GM06990 (cell line): ENCODE results near the gene CCDC17.

Experiments used
- DNase-seq: peaks from one replicate; pipeline ENCODE4 v3.0.0-alpha.2; 2011; ENCODE audit not compliant: insufficient read length; ENCODE audit errors: extremely low read depth
- H3K27me3 ChIP-seq: replicated peaks from 2 replicates; pipeline ENCODE4 v1.6.0; 2011; ENCODE audit warnings: low read length; ENCODE audit not compliant: control insufficient read depth, insufficient read depth
- H3K36me3 ChIP-seq: 2 replicates; pipeline ENCODE4 v1.5.1; 2011; ENCODE audit warnings: low read length; ENCODE audit not compliant: control insufficient read depth, insufficient read depth
- H3K4me3 ChIP-seq: replicated peaks from 2 replicates; pipeline ENCODE4 v1.5.1; 2011; ENCODE audit warnings: low read depth, mild to moderate bottlenecking, control low read depth, low read length
- CTCF ChIP-seq: IDR thresholded peaks from 2 replicates; pipeline ENCODE4 v1.5.1; 2011; ENCODE audit warnings: low read length, control low read depth, mild to moderate bottlenecking, inconsistent platforms; ENCODE audit not compliant: insufficient read depth, poor library complexity, severe bottlenecking

Gene CCDC17

GRCh38 chr1:45623972-45624371 is at the start of gene CCDC17:
Gene CCDC17 (minus strand): TSS chr1:45624054. CDS start chr1:45623909, 145 bp downstream.
- H3K36me3 ChIP-seq: peaks cover 32% of the 10 kb centered on the region
- H3K27me3 ChIP-seq: no peaks in the 10 kb centered on the region
- TF ChIP-seq CTCF: no peak
- H3K4me3 ChIP-seq: no peak within 1 kb of the TSS
- DNase-seq: no peak

- Histone ChIP-seq H3K36me3 (peaks cover 2% of the 10 kb centered on the region), H3K4me3 (no peak overlapping the region), H3K27me3 (no peaks in the 10 kb centered on the region)
- no peak for DNase-seq
- TF ChIP-seq CTCF: no peak
Observed at GRCh38 chr1:45669859-45670655, 46.2 kb upstream of the CCDC17 start.

GRCh38 chr1:45669379-45669778 is 45.5 kb upstream of the CCDC17 start:
- Histone ChIP-seq H3K36me3 (no peaks in the 10 kb centered on the region; the same call in 1 of the 2 replicates), H3K4me3 (no peak overlapping the region), H3K27me3 (no peaks in the 10 kb centered on the region)
- DNase-seq: no peak
- TF ChIP-seq CTCF: no peak

- Histone ChIP-seq H3K4me3 (no peak overlapping the region), H3K27me3 (no peaks in the 10 kb centered on the region), H3K36me3 (no peaks in the 10 kb centered on the region; the same call in 1 of the 2 replicates)
- no peak for DNase-seq
- TF ChIP-seq CTCF: no peak
Observed at GRCh38 chr1:45668526-45668925, 44.7 kb upstream of the CCDC17 start.

DNA sequence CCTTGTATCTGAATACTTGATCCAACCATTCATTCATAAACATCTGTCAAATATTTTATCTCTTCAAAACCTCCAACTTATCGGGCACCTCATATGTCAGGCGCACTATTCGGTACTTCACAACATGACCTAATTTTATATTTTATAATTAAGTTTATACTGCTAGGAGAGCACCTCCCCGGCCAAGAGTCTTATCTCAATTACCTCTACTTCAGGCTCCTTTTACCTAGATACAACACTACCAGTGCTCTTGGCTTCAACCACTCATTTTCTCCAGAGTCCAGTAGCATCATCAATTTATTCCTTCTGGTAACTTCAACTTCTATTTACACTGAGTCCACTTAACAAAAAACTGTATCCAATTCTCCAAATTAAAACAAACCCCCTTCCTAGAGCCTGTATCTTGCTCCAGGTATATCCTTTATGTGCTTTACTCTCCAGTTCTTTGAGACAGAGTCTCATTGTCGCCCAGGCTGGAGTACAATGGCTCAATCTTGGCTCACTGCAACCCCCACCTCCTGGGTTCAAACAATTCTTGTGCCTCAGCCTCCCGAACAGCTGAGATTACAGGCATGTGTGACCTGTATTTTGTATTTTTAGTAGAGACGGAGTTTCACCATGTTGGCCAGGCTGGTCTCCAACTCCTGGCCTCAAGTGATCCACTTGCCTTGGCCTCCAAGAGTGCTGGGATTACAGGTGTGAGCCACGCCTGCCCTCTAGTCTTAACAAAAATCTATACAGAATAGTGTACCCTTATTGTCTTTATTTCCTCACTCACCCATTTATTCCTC is 43.7 kb upstream of the CCDC17 start:
- TF ChIP-seq CTCF: no peak
- Histone ChIP-seq H3K27me3 (no peaks in the 10 kb centered on the region), H3K36me3 (no peaks in the 10 kb centered on the region; the same call in 1 of the 2 replicates), H3K4me3 (no peak overlapping the region)
- no peak for DNase-seq
